DMS 273 treated with DMSO at 0.1 percent for 48 hours (cell line): ENCODE results near the gene ASCC2.

Experiments used
- DNase-seq: peaks from one replicate; lab custom pipeline; 2025; lab: John Stamatoyannopoulos, UW

ASCC2 gene

GRCh38 chr22:29817724-29818123 lies 20.4 kb downstream of the ASCC2 start:
- no peak for DNase-seq

GRCh38 chr22:29816980-29817379 lies 21.1 kb downstream of the ASCC2 start:
- DNase-seq = peak; percentile 61

- DNase-seq = peak; percentile 61
These were observed 21.5 kb downstream of the ASCC2 start for GRCh38 chr22:29816539-29816938.

- peak; percentile 26 for DNase-seq
These were observed 21.9 kb downstream of the ASCC2 start for GRCh38 chr22:29816128-29816527.

- DNase-seq = no peak
These were observed 22.5 kb downstream of the ASCC2 start for GRCh38 chr22:29815580-29815979.

- no peak for DNase-seq
These were observed 24.1 kb downstream of the ASCC2 start for GRCh38 chr22:29814003-29814402.

GRCh38 chr22:29813563-29813962 lies 24.5 kb downstream of the ASCC2 start:
- no peak for DNase-seq

GRCh38 chr22:29813126-29813525 lies 24.9 kb downstream of the ASCC2 start:
- DNase-seq = no peak

- no peak for DNase-seq
These were observed 26.7 kb downstream of the ASCC2 start for GRCh38 chr22:29811377-29811776.

GRCh38 chr22:29810216-29810615 lies 27.9 kb downstream of the ASCC2 start:
- no peak for DNase-seq

GRCh38 chr22:29806196-29806595 lies 31.9 kb downstream of the ASCC2 start:
- DNase-seq = no peak

GRCh38 chr22:29804985-29805384 lies 33.1 kb downstream of the ASCC2 start:
- no peak for DNase-seq

GRCh38 chr22:29803190-29803589 lies 34.9 kb downstream of the ASCC2 start:
- no peak for DNase-seq

GRCh38 chr22:29801796-29802195 lies 36.3 kb downstream of the ASCC2 start:
- DNase-seq = no peak

- DNase-seq = no peak
These were observed 36.9 kb downstream of the ASCC2 start for GRCh38 chr22:29801153-29801552.

- no peak for DNase-seq
These were observed 38.8 kb downstream of the ASCC2 start for GRCh38 chr22:29799217-29799680.

- no peak for DNase-seq
These were observed 39.3 kb downstream of the ASCC2 start for GRCh38 chr22:29798801-29799200.

- no peak for DNase-seq
These were observed 39.8 kb downstream of the ASCC2 start for GRCh38 chr22:29798318-29798717.

- DNase-seq = no peak
These were observed 40.7 kb downstream of the ASCC2 start for GRCh38 chr22:29797351-29797750.

GRCh38 chr22:29795663-29796062 lies 42.4 kb downstream of the ASCC2 start:
- no peak for DNase-seq

GRCh38 chr22:29793396-29793795 lies 44.7 kb downstream of the ASCC2 start:
- DNase-seq = no peak

- DNase-seq = no peak
These were observed 48.0 kb downstream of the ASCC2 start for GRCh38 chr22:29790061-29790460.

- no peak for DNase-seq
These were observed 49.5 kb downstream of the ASCC2 start for GRCh38 chr22:29788339-29789279.
